Measurements from ENCODE around the gene PRKG1.

The PRKG1 gene

DNA sequence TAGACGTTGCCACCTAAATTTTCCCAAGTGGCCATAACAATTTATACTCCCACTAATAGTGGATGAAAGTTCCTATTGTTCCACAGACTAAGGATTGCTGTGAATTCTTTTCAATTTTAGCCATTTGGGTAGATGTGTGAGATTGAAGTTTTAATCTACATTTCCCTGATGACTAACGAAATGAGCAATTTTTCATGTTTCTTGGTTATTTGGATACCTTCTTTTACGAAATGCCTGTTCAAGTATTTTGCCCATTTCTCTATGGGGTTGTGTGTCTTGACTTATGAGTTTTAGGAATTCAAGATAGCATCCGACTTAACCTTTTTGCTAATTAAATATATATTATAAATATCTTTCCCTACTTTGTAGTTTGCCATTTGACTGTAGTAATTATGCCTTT, 16.4 kb upstream of the PRKG1 start:
- H3K4me3 ChIP-seq (ENCODE audit: low read length): no peak overlapping the region
- no peaks in the 10 kb centered on the region for H3K9me3 ChIP-seq (replicated peaks; ENCODE audit: low read length)
- H3K9ac ChIP-seq (ENCODE audit: low read depth, low read length): no peak overlapping the region
- H3K4me2 ChIP-seq (ENCODE audit: low read length): no peak overlapping the region
- no peaks in the 10 kb centered on the region for H3K36me3 ChIP-seq (ENCODE audit: insufficient read depth, low read length)
- no peaks in the 10 kb centered on the region for H3K4me1 ChIP-seq (ENCODE audit: control insufficient read depth, insufficient read depth, low read length)
- no peaks in the 10 kb centered on the region for H3K27me3 ChIP-seq (ENCODE audit: control insufficient read depth, insufficient read depth, low read length)

DNA sequence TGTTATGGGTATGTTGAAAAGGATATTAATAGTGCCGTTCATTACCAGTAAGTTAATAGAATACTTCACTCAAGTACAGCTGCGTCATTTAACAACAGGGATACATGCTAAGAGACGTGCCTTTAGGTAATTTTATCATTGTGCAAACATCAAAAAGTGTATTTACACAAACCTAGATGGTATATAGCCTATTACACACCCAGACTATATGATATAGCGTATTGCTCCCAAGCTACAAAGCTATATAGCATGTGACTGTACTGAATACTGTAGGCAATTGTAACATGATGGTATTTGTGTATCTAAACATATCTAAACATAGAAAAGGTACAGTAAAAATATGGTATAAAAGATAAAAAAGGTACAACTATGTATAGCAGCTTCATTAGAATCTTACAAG, 11.1 kb upstream of the PRKG1 start:
- Histone ChIP-seq H3K27me3 (ENCODE audit: control insufficient read depth, insufficient read depth, low read length) (no peaks in the 10 kb centered on the region), H3K9ac (ENCODE audit: low read depth, low read length) (no peak overlapping the region), H3K4me1 (ENCODE audit: control insufficient read depth, insufficient read depth, low read length) (no peaks in the 10 kb centered on the region), H3K4me3 (ENCODE audit: low read length) (no peak overlapping the region), H3K36me3 (ENCODE audit: insufficient read depth, low read length) (no peaks in the 10 kb centered on the region), H3K9me3 (replicated peaks; ENCODE audit: low read length) (no peaks in the 10 kb centered on the region), H3K4me2 (ENCODE audit: low read length) (no peak overlapping the region)

DNA sequence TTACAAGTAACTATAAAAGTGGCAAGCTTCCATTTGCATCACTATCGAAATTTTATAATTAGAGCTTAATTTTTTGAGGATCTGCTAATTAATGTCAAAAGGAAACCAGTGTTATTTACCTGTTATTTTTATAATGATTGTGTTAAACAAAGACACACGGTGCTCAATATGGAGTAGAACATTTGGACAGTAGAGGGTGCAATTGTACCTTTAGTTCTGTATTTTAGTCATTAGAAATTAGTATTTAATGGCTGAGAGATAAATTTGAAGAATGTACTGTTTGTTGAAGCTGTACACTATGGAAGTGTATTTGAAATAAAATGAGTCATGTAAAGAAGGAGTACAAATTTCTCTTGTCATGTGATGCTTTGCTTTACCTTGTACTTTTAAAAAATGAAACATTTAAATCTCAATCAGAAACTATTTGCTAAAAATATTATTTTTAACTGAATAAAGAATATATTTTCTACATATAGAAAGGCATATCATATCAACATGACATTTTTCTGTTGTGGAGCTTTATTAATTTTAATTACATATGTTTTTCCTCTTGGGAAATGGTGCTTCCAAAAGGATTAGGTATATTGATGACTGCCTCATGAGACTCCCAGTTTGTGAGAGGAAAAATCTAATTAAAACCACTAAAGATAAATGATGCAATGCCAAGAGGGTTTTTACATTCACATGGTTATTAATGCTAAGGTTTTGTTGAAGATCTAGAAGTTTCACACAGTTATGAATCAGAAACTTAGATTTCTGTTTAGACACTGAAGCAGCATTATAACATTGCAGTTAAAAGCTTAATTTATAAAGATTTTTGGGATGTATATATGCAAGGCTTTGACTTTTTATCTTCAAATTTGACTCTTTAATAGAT, 10.4 kb upstream of the PRKG1 start:
- H3K4me3 ChIP-seq (ENCODE audit: low read length): no peak overlapping the region
- H3K4me2 ChIP-seq (ENCODE audit: low read length): no peak overlapping the region
- H3K9ac ChIP-seq (ENCODE audit: low read depth, low read length): no peak overlapping the region
- no peaks in the 10 kb centered on the region for H3K9me3 ChIP-seq (replicated peaks; ENCODE audit: low read length)
- no peaks in the 10 kb centered on the region for H3K36me3 ChIP-seq (ENCODE audit: insufficient read depth, low read length)
- no peaks in the 10 kb centered on the region for H3K27me3 ChIP-seq (ENCODE audit: control insufficient read depth, insufficient read depth, low read length)
- H3K4me1 ChIP-seq (ENCODE audit: control insufficient read depth, insufficient read depth, low read length): no peaks in the 10 kb centered on the region

DNA sequence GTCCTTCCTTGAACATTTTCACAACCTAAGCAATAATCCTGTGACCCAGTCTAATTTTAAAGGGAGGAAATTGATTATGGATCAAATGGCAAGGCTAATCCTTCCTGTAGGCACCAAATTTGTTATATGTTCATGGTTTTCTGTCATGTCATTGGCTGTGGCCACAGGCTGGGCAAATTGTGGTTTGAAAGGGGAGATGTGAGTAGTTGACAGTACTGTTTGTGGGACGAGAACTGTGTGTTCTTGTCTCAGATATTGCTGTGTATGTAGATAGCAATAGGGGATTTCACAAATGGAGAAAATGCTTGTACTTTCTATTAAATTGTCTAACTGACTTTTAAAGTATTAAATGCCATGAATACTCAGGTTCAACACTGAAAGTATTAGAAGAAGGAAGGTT, 8.1 kb upstream of the PRKG1 start:
- Histone ChIP-seq H3K4me2 (ENCODE audit: low read length) (no peak overlapping the region), H3K4me3 (ENCODE audit: low read length) (no peak overlapping the region), H3K9ac (ENCODE audit: low read depth, low read length) (no peak overlapping the region), H3K27me3 (ENCODE audit: control insufficient read depth, insufficient read depth, low read length) (no peaks in the 10 kb centered on the region), H3K9me3 (replicated peaks; ENCODE audit: low read length) (no peaks in the 10 kb centered on the region), H3K4me1 (ENCODE audit: control insufficient read depth, insufficient read depth, low read length) (no peaks in the 10 kb centered on the region), H3K36me3 (ENCODE audit: insufficient read depth, low read length) (no peaks in the 10 kb centered on the region)

DNA sequence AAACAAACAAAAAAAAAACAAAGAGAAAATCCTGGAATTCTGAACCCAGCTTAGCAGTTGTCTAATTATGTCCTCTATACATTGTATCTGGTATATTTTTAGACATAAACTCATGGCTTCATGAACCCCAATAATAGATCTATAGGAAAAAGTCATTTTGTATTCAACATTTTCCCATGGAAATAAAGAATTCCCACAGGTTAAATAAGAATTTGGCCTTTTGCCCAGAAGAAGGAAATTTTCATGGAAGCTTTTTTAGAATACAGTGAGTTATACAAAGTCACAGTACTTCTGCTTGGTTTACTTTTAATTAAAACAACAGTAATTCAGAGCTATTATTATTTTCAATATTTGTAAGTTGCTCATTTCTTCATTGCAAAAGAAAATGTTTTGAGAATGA, 2.1 kb upstream of the PRKG1 start:
- Histone ChIP-seq H3K4me3 (ENCODE audit: low read length) (no peak overlapping the region), H3K4me1 (ENCODE audit: control insufficient read depth, insufficient read depth, low read length) (peaks cover 5% of the 10 kb centered on the region), H3K9me3 (replicated peaks; ENCODE audit: low read length) (no peaks in the 10 kb centered on the region), H3K27me3 (ENCODE audit: control insufficient read depth, insufficient read depth, low read length) (peaks cover 22% of the 10 kb centered on the region), H3K36me3 (ENCODE audit: insufficient read depth, low read length) (no peaks in the 10 kb centered on the region), H3K4me2 (ENCODE audit: low read length) (no peak overlapping the region), H3K9ac (ENCODE audit: low read depth, low read length) (no peak overlapping the region)

DNA sequence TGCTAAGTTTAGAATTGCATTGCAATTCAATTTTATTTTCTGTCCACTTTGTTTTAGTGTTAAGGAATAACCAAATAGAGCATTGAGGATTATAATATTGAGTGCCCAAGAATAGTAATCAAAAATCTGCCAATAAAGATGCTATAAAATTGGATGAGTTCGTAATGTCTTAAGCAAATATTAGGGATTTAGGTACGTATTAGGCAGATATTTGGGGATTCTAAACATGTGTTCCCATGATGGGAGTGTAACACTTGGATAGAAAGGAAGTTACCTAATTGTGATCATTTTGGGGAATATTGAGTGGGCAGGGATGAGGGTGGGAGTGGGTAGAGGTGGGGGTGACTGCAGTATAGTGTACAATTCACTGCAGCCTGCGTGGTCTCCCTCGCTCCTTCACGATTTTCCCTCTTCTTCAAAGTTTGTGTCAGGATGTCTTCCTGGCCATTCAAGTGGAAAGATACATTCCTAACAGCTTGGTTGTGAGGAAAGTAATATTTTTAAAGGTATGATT, 1.3 kb upstream of the PRKG1 start:
- H3K4me3 ChIP-seq (ENCODE audit: low read length): no peak overlapping the region
- no peaks in the 10 kb centered on the region for H3K9me3 ChIP-seq (replicated peaks; ENCODE audit: low read length)
- H3K9ac ChIP-seq (ENCODE audit: low read depth, low read length): no peak overlapping the region
- peaks cover 22% of the 10 kb centered on the region for H3K27me3 ChIP-seq (ENCODE audit: control insufficient read depth, insufficient read depth, low read length)
- H3K4me1 ChIP-seq (ENCODE audit: control insufficient read depth, insufficient read depth, low read length): peaks cover 5% of the 10 kb centered on the region
- peak overlapping the region; percentile 95 for H3K4me2 ChIP-seq (ENCODE audit: low read length)
- H3K36me3 ChIP-seq (ENCODE audit: insufficient read depth, low read length): no peaks in the 10 kb centered on the region

DNA sequence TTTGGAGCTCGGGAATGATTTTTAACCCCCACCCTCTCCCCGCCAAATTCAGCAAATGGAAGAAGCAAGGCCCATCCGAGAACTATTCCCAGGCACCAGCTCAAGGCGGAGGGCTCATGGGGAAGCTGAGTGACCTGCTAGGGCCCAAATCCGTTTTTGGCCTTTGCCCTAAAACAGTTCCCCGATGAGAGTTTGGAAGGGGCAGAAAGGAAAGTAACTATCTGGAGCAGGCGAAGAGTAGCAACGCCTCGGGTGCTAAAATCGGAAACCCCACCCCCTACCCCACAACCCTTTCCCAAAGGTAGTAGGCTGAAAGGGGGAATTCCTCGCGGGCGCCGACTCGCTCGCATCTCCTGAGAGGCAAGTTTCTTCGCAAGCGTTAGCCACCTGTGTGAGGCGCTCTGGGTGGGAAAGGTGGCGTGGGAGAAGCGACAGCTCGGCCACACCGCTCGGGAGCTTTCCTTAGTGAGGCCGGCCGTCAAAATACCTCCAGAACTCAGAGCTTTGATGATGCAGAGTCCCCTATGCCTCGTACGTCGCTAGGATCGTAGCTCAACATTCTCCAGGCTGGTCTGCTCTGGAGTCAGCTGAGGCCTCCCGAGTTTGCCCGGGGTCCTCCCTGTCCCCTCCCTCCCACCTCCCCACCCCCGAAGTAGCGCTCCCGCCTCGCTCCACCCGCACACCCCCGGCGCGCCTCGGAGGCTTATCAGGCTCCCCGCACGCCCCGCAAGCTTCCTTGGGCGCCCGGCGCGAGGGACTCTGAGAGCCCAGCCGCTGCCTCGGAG, 642 bp upstream of the PRKG1 start:
- H3K9me3 ChIP-seq (replicated peaks; ENCODE audit: low read length): no peaks in the 10 kb centered on the region
- H3K9ac ChIP-seq (ENCODE audit: low read depth, low read length): peak overlapping the region; percentile 47
- H3K36me3 ChIP-seq (ENCODE audit: insufficient read depth, low read length): no peaks in the 10 kb centered on the region
- peak overlapping the region; percentile 95 for H3K4me2 ChIP-seq (ENCODE audit: low read length)
- peaks cover 5% of the 10 kb centered on the region for H3K4me1 ChIP-seq (ENCODE audit: control insufficient read depth, insufficient read depth, low read length)
- peak overlapping the region; percentile 78 for H3K4me3 ChIP-seq (ENCODE audit: low read length)
- H3K27me3 ChIP-seq (ENCODE audit: control insufficient read depth, insufficient read depth, low read length): peaks cover 22% of the 10 kb centered on the region

DNA sequence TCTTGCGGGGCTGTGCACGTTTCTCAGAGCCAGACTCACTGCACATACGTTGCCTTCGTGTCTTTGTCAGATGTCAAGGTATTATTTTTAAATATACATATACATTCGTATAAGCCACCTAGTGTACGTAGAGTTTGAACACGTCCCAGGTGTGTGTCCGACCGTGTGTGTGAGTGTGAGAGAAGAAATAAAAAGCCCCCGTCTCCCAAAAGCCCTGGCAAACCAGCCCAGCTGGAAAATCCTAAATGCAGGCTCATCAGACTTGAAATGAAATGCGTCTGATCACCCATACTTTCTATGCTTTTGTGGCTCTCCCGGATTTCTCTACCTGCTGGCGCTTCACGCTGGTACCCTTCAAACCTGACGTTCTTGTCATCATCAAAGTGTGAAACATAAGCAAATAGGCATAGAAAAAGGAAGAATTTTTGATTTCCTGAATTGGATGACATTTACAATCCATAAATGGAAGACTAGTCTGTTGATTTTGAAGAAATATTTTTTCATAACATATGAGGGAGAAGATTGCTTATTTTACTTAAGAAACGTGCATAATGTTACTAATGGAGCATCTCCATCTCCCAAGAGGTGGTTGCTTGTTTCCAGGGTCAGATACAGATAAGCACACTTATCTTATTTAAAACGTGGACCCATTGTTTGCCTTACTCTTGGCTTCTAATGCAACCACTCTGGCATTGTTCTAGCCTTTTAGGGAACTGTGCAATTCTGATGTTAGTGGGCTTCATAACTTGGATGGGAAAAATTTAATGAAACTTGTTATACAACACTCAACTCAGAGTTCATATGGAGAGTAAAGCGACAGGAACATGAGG, 971 bp downstream of the PRKG1 start:
- Histone ChIP-seq H3K4me1 (ENCODE audit: control insufficient read depth, insufficient read depth, low read length) (peaks cover 5% of the 10 kb centered on the region), H3K4me2 (ENCODE audit: low read length) (peak overlapping the region; percentile 95), H3K36me3 (ENCODE audit: insufficient read depth, low read length) (no peaks in the 10 kb centered on the region), H3K4me3 (ENCODE audit: low read length) (peak overlapping the region; percentile 78), H3K9ac (ENCODE audit: low read depth, low read length) (peak overlapping the region; percentile 47), H3K9me3 (replicated peaks; ENCODE audit: low read length) (no peaks in the 10 kb centered on the region), H3K27me3 (ENCODE audit: control insufficient read depth, insufficient read depth, low read length) (peaks cover 22% of the 10 kb centered on the region)

DNA sequence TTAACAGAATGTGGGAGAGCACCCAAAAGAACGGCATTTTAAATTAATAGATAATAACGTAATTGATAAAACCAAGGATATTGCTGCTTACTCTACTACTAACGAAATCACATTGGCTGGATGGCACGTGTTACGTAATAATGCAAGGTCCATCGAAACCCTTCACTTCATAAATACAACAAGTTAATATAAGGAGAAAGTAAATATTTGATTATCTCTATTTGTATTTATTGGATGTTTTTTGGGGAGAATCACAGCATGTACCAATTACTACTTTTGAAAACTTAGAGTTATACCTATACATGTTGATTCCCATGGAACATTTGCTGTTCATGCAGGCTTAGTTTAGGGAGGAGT, 1.6 kb downstream of the PRKG1 start:
- no peak overlapping the region for H3K4me2 ChIP-seq (ENCODE audit: low read length)
- no peaks in the 10 kb centered on the region for H3K36me3 ChIP-seq (ENCODE audit: insufficient read depth, low read length)

DNA sequence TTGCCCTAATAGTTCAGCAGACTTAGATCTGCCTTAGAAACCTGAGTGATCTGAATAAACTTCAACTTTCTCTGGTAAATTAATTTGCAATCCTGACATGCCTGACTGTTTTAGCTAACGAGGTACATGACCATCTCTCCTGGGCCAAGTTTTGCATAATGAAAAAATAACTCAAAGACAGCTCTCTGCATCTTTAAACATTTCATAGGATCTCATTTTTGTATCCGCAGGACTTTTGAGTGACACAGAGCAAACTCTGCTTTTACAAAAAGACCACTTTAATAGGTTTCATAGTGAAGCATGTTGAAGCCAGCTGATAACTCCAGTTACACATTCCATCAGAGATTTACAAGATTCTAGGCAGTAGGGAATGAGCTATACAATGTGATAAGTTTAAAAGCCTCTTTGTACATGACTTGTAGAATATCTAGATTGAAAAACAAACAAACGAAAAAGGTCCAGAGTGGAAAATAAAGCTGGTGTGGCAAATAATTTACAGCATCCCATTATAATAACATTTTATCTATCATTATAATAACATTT, 2.1 kb downstream of the PRKG1 start:
- Histone ChIP-seq H3K9me3 (replicated peaks; ENCODE audit: low read length) (no peaks in the 10 kb centered on the region), H3K4me1 (ENCODE audit: control insufficient read depth, insufficient read depth, low read length) (peaks cover 5% of the 10 kb centered on the region), H3K36me3 (ENCODE audit: insufficient read depth, low read length) (no peaks in the 10 kb centered on the region), H3K4me3 (ENCODE audit: low read length) (no peak overlapping the region), H3K27me3 (ENCODE audit: control insufficient read depth, insufficient read depth, low read length) (peaks cover 24% of the 10 kb centered on the region), H3K9ac (ENCODE audit: low read depth, low read length) (no peak overlapping the region), H3K4me2 (ENCODE audit: low read length) (no peak overlapping the region)

More for the DNA sequence above, 1.6 kb downstream of the PRKG1 start:
- H3K4me3 ChIP-seq (ENCODE audit: low read length): no peak overlapping the region
- H3K27me3 ChIP-seq (ENCODE audit: control insufficient read depth, insufficient read depth, low read length): peaks cover 22% of the 10 kb centered on the region
- H3K9ac ChIP-seq (ENCODE audit: low read depth, low read length): no peak overlapping the region
- H3K9me3 ChIP-seq (replicated peaks; ENCODE audit: low read length): no peaks in the 10 kb centered on the region
- peaks cover 5% of the 10 kb centered on the region for H3K4me1 ChIP-seq (ENCODE audit: control insufficient read depth, insufficient read depth, low read length)

DNA sequence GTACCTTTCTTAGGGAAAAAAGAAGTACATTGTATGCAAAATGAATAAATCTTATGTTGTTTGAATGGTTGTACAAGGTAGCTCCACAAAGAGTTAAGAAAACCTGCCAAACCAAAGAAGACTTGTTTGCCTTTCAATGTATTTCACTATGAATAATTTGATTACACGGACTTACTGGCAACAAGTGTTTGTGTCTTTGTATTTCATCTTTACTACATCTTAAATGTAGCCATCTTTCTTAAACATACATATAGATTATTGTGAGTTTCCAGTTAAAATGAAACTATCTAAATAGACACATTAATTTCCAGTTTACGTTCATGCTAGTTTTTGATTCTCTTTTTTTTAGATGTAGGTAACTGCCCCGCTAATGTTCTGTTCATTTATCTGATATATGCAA, 2.8 kb downstream of the PRKG1 start:
- Histone ChIP-seq H3K27me3 (ENCODE audit: control insufficient read depth, insufficient read depth, low read length) (peaks cover 25% of the 10 kb centered on the region), H3K9ac (ENCODE audit: low read depth, low read length) (no peak overlapping the region)

More for the DNA sequence above, 2.8 kb downstream of the PRKG1 start:
- H3K9me3 ChIP-seq (replicated peaks; ENCODE audit: low read length): no peaks in the 10 kb centered on the region
- peaks cover 5% of the 10 kb centered on the region for H3K4me1 ChIP-seq (ENCODE audit: control insufficient read depth, insufficient read depth, low read length)
- H3K4me3 ChIP-seq (ENCODE audit: low read length): no peak overlapping the region
- no peaks in the 10 kb centered on the region for H3K36me3 ChIP-seq (ENCODE audit: insufficient read depth, low read length)
- no peak overlapping the region for H3K4me2 ChIP-seq (ENCODE audit: low read length)

All from skeletal muscle satellite cell (primary cell).